Spleen (tissue), 11 donors: ENCODE data around the gene BMP5. TPM values are rescaled to one million over a fixed set of nuclear protein-coding genes. Genes with fewer than 3 reads are reported as not detected.

ENCODE experiments used
- DNase-seq: peaks from one replicate; pipeline ENCODE4 v3.0.0-alpha.2; 2020
- H3K27ac ChIP-seq, 8 donors: fragments of 200-600 bp; sonication (generic) in 7 of 8; 1 replicate in 4 of 8; 2 replicates in 4 of 8; pipeline versions ENCODE4 v1.5.0 to v1.8.0; 2016 to 2021; ENCODE audit warnings: inconsistent platforms in 4 of 8, mild to moderate bottlenecking in 4 of 8, moderate library complexity in 1 of 8
- H3K27me3 ChIP-seq, 7 donors: fragments of 200-600 bp; sonication (generic) in 6 of 7; replicated peaks in 1 of 7; 1 replicate in 4 of 7; 2 replicates in 3 of 7; pipeline versions ENCODE4 v1.5.0 to v1.8.0; 2016 to 2021; ENCODE audit warnings: inconsistent platforms in 3 of 7, mild to moderate bottlenecking in 1 of 7
- H3K36me3 ChIP-seq, 6 donors: fragments of 200-600 bp; sonication (generic) in 5 of 6; 1 replicate in 4 of 6; 2 replicates in 2 of 6; pipeline versions ENCODE4 v1.5.0 to v1.8.0; 2016 to 2021; ENCODE audit warnings: inconsistent platforms in 2 of 6
- H3K4me1 ChIP-seq, 6 donors: fragments of 200-600 bp; sonication (generic) in 5 of 6; 1 replicate in 3 of 6; 2 replicates in 3 of 6; pipeline versions ENCODE4 v1.5.0 to v1.8.0; 2016 to 2021; ENCODE audit warnings: inconsistent platforms in 3 of 6
- H3K4me3 ChIP-seq, 8 donors: fragments of 200-600 bp; sonication (generic) in 7 of 8; 1 replicate in 4 of 8; 2 replicates in 4 of 8; pipeline versions ENCODE4 v1.5.0 to v1.8.0; 2016 to 2021; ENCODE audit warnings: inconsistent platforms in 4 of 8, mild to moderate bottlenecking in 4 of 8, moderate library complexity in 2 of 8
- H3K9me3 ChIP-seq, 8 donors: fragments of 200-600 bp; sonication (generic) in 7 of 8; 1 replicate in 4 of 8; 2 replicates in 4 of 8; pipeline versions ENCODE4 v1.5.0 to v1.8.0; 2016 to 2021; ENCODE audit warnings: inconsistent platforms in 4 of 8
- CTCF ChIP-seq, 11 experiments: fragments of 200-600 bp in 7 of 11; fragments of 450-650 bp in 4 of 11; sonication (generic) in 4 of 11; IDR thresholded peaks in 8 of 11; conservative IDR thresholded peaks in 3 of 11; 1 replicate in 7 of 11; 2 replicates in 4 of 11; pipeline versions ENCODE4 v1.4.0 to v1.8.0; 2016 to 2021; ENCODE audit warnings: antibody characterized with exemption in 11 of 11, inconsistent platforms in 4 of 11, mild to moderate bottlenecking in 1 of 11
- POLR2A ChIP-seq, 3 donors: fragments of 450-650 bp; IDR thresholded peaks; one replicate each; pipeline ENCODE4 v1.5.1; 2017; ENCODE audit warnings: antibody characterized with exemption in 3 of 3, mild to moderate bottlenecking in 1 of 3
- POLR2AphosphoS5 ChIP-seq, 3 donors: sonication (generic); formaldehyde crosslinking; IDR thresholded peaks; one replicate each; pipeline ENCODE4 v1.5.1; 2017; ENCODE audit warnings: antibody characterized with exemption in 3 of 3
- WGBS, 5 donors: extraction: QIAGEN DNeasy Blood & Tissue Kit in 3 of 5; methylation state at CpG; one replicate each; pipeline versions ENCODE4 v1.1.5 to v1.1.7; 2013 to 2018; 5-methylcytosine and 5-hydroxymethylcytosine counted together
- intact Hi-C: fragments of 100-400 bp; cut with DNase I; formaldehyde crosslinking; loops from one replicate; pipeline ENCODE4 v1.15.0; 2023; ENCODE audit warnings: low total_unique reads
- polyA plus RNA-seq, 3 donors: library from polyadenylated mRNA; stranded (reverse); fragments of 200-250 nt; gene quantifications; one replicate each; pipeline ENCODE4 v1.2.1, GENCODE V29; 2013
- total RNA-seq, 7 donors: library from RNA; depleted of rRNA in 3 of 7; stranded (reverse); fragments of >200 nt in 3 of 7; fragmentation: NEBNext Ultra II Directional in 4 of 7; extraction: Animal tissue kit (Norgen Biotek cat#: 25700) in 4 of 7; gene quantifications; one replicate each; pipeline versions ENCODE4 v1.1.0 to v1.2.1, GENCODE V29; 2016 to 2021
- donor health status: healthy with polysubstance abuse.
- donor health status: DM: no; HTN: no; CAD: no; lungs with moderate emphysema.
- donor health status: DM: no; HTN: no; CAD: no.
- donor health status: Bipolar disorder and iron deficiency.
- donor health status: healthy.
- donor health status: DM: no; HTN: no; CAD: no.
- donor health status: DM: yes; HTN: yes; CAD: no.

The BMP5 gene
- total and polyA plus RNA-seq, 10 donors, result not detected

- H3K4me3 ChIP-seq, result no peak overlapping the region
- no peak for DNase-seq
- no peaks in the 10 kb centered on the region for H3K27me3 ChIP-seq
- WGBS, 5 donors, result 85 to 95% (median 90%) methylated on average over 1 of the region's 1 CpG
- no peaks in the 10 kb centered on the region for H3K4me1 ChIP-seq
- intact Hi-C loops, result no loop called here
- TF ChIP-seq POLR2AphosphoS5 (IDR thresholded peaks at IDR 0.05) (no peak), POLR2A (IDR thresholded peaks at IDR 0.05) (no peak), CTCF (IDR thresholded peaks at IDR 0.05 in 8 of 11, conservative IDR thresholded peaks at IDR 0.05 in 3 of 11) (no peak)
- no peaks in the 10 kb centered on the region for H3K36me3 ChIP-seq
- H3K27ac ChIP-seq, result no peak overlapping the region
- peaks cover 0 to 9% (median 0%) of the 10 kb centered on the region in 8 donors for H3K9me3 ChIP-seq
These were observed 97.9 kb downstream of the BMP5 start for GRCh38 chr6:55777469-55777868.

DNA sequence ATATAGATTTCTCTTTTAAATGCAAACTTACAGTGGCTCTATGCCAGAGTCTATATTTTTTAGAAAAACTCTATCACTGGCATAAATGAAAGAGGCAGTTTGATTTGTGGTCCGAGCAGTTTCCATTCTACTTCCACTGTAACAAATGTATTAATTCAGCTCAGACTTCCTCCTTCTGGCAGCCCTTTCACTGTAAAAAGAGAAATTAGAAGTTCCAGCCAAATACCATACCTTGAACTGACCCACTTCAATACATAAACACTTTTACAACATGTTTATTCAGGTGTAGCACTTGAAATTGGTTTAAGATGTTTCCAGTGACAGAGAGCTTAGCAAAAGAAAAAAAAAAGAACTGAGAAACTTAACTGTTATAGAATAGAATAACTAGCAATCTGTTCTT, 99.3 kb downstream of the BMP5 start:
- H3K27ac ChIP-seq, result no peak overlapping the region
- 16 to 33% (median 21%) methylated on average over 1 of the region's 1 CpG for WGBS, 5 donors
- no peak for DNase-seq
- no peak for TF ChIP-seq CTCF (IDR thresholded peaks at IDR 0.05 in 8 of 11, conservative IDR thresholded peaks at IDR 0.05 in 3 of 11)
- TF ChIP-seq POLR2A (IDR thresholded peaks at IDR 0.05), result no peak
- TF ChIP-seq POLR2AphosphoS5 (IDR thresholded peaks at IDR 0.05), result no peak
- H3K9me3 ChIP-seq, result peaks cover 0 to 9% (median 0%) of the 10 kb centered on the region in 8 donors
- H3K4me1 ChIP-seq, result no peaks in the 10 kb centered on the region
- H3K27me3 ChIP-seq, result no peaks in the 10 kb centered on the region
- H3K4me3 ChIP-seq, result no peak overlapping the region
- no peaks in the 10 kb centered on the region for H3K36me3 ChIP-seq
- intact Hi-C loops, result no loop called here

DNA sequence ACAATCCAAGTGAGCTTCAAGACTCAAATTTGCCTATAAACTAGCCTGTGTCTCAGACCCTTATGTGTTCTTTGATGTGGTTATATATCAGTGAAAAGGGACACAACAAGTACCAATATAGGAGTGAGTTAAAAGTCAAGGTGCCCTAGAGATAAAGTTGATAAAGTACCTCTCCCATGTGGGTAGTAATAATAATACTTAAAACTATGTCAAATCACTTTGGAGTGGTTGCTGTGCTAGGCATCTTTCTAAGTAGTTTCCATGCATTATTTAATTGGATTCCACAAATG, 100.4 kb downstream of the BMP5 start:
- TF ChIP-seq POLR2A (IDR thresholded peaks at IDR 0.05) (no peak), POLR2AphosphoS5 (IDR thresholded peaks at IDR 0.05) (no peak), CTCF (IDR thresholded peaks at IDR 0.05 in 8 of 11, conservative IDR thresholded peaks at IDR 0.05 in 3 of 11) (no peak)
- Histone ChIP-seq H3K9me3 (no peaks in the 10 kb centered on the region), H3K27ac (no peak overlapping the region), H3K4me1 (no peaks in the 10 kb centered on the region), H3K27me3 (no peaks in the 10 kb centered on the region), H3K36me3 (no peaks in the 10 kb centered on the region), H3K4me3 (no peak overlapping the region)
- no peak for DNase-seq
- intact Hi-C loops, result no loop called here

GRCh38 chr6:55774286-55775028, 100.9 kb downstream of the BMP5 start:
- TF ChIP-seq POLR2AphosphoS5 (IDR thresholded peaks at IDR 0.05) (no peak), POLR2A (IDR thresholded peaks at IDR 0.05) (no peak), CTCF (IDR thresholded peaks at IDR 0.05 in 8 of 11, conservative IDR thresholded peaks at IDR 0.05 in 3 of 11) (no peak)
- Histone ChIP-seq H3K4me1 (no peaks in the 10 kb centered on the region), H3K27me3 (no peaks in the 10 kb centered on the region), H3K36me3 (no peaks in the 10 kb centered on the region), H3K27ac (no peak overlapping the region), H3K4me3 (no peak overlapping the region), H3K9me3 (no peaks in the 10 kb centered on the region)
- no peak for DNase-seq
- intact Hi-C loops, result no loop called here
- 63 to 78% (median 71%) methylated on average over 5 of the region's 5 CpGs for WGBS, 5 donors
